HL-60/S4 treated with retinoic acid at 250 ng/mL for 4 days and 3 days (cell line): ENCODE data around the gene CDK18.

Experiments used
- in situ Hi-C: fragments of 300-500 bp; cut with MboI; formaldehyde crosslinking; loops from 2 replicates; pipeline ENCODE4 v1.7.0; 2022; ENCODE audit warnings: low sequenced_read_pairs

CDK18 gene

GRCh38 chr1:205520709-205521108 is 16.2 kb downstream of the CDK18 start:
- in situ Hi-C loops, result loop anchor here (10.0 kb wide), 1 partner anchor 134 kb away; no protein-coding TSS in a partner anchor

- in situ Hi-C loops, result loop anchor here (10.0 kb wide), 1 partner anchor 133 kb away; no protein-coding TSS in a partner anchor
Observed at GRCh38 chr1:205521686-205522085, 17.2 kb downstream of the CDK18 start.

- in situ Hi-C loops, result loop anchor here (10.0 kb wide), 1 partner anchor 132 kb away; no protein-coding TSS in a partner anchor
Observed at GRCh38 chr1:205522692-205523091, 18.2 kb downstream of the CDK18 start.

GRCh38 chr1:205523261-205523890 is 18.9 kb downstream of the CDK18 start:
- in situ Hi-C loops, result loop anchor here (10.0 kb wide), 1 partner anchor 131 kb away; no protein-coding TSS in a partner anchor

GRCh38 chr1:205523891-205524793 is 19.7 kb downstream of the CDK18 start:
- in situ Hi-C loops, result loop anchor here (10.0 kb wide), 1 partner anchor 131 kb away; no protein-coding TSS in a partner anchor

GRCh38 chr1:205524794-205525101 is 20.3 kb downstream of the CDK18 start:
- in situ Hi-C loops, result loop anchor here (10.0 kb wide), 1 partner anchor 130 kb away; no protein-coding TSS in a partner anchor

- in situ Hi-C loops, result loop anchor here (10.0 kb wide), 1 partner anchor 129 kb away; no protein-coding TSS in a partner anchor
Observed at GRCh38 chr1:205525495-205526285, 21.2 kb downstream of the CDK18 start.

GRCh38 chr1:205526431-205526830 is 22.0 kb downstream of the CDK18 start:
- in situ Hi-C loops, result loop anchor here (10.0 kb wide), 1 partner anchor 128 kb away; no protein-coding TSS in a partner anchor

- in situ Hi-C loops, result loop anchor here (10.0 kb wide), 1 partner anchor 127 kb away; no protein-coding TSS in a partner anchor
Observed at GRCh38 chr1:205527931-205528330, 23.5 kb downstream of the CDK18 start.

- in situ Hi-C loops, result loop anchor here (10.0 kb wide), 1 partner anchor 126 kb away; no protein-coding TSS in a partner anchor
Observed at GRCh38 chr1:205528446-205528886, 24.0 kb downstream of the CDK18 start.

- in situ Hi-C loops, result loop anchor here (10.0 kb wide), 1 partner anchor 126 kb away; no protein-coding TSS in a partner anchor
Observed at GRCh38 chr1:205528887-205529825, 24.7 kb downstream of the CDK18 start.

GRCh38 chr1:205530116-205530515 is 25.6 kb downstream of the CDK18 start:
- in situ Hi-C loops, result no loop called here

GRCh38 chr1:205531191-205532025 is 26.9 kb downstream of the CDK18 start:
- in situ Hi-C loops, result no loop called here

- in situ Hi-C loops, result no loop called here
Observed at GRCh38 chr1:205532026-205532898, 27.8 kb downstream of the CDK18 start.

- in situ Hi-C loops, result no loop called here
Observed at GRCh38 chr1:205532996-205533735, 28.7 kb downstream of the CDK18 start.

- in situ Hi-C loops, result no loop called here
Observed at GRCh38 chr1:205533748-205534443, 29.4 kb downstream of the CDK18 start.
